Loucy (cell line): Measurements from ENCODE around the gene LPAR3.

Source experiments
- H2AFZ ChIP-seq: fragments of 200-600 bp; sonication (generic); 2 replicates; pipeline ENCODE4 v1.6.0; 2016; ENCODE audit warnings: antibody characterized with exemption, mild to moderate bottlenecking, low read length, moderate library complexity
- H3F3A ChIP-seq: fragments of 200-600 bp; 2 replicates; pipeline ENCODE4 v1.6.0; 2016; ENCODE audit warnings: antibody characterized with exemption, low read depth, mild to moderate bottlenecking
- H3K27me3 ChIP-seq: fragments of 200-600 bp; sonication (generic); 2 replicates; pipeline ENCODE4 v1.6.1; 2014; ENCODE audit warnings: low read length, mild to moderate bottlenecking; ENCODE audit not compliant: insufficient read depth, poor library complexity, severe bottlenecking
- H3K36me3 ChIP-seq: fragments of 200-600 bp; sonication (generic); 2 replicates; pipeline ENCODE4 v1.6.1; 2016; ENCODE audit warnings: low read length; ENCODE audit not compliant: insufficient read depth
- H3K4me1 ChIP-seq: fragments of 200-600 bp; sonication (generic); 2 replicates; pipeline ENCODE4 v1.5.1; 2014; ENCODE audit warnings: low read length, mild to moderate bottlenecking; ENCODE audit not compliant: insufficient read depth, poor library complexity, severe bottlenecking
- H3K4me2 ChIP-seq: fragments of 200-600 bp; sonication (generic); 2 replicates; pipeline ENCODE4 v1.6.0; 2014; ENCODE audit warnings: antibody characterized with exemption, low read length, low read depth, mild to moderate bottlenecking; ENCODE audit not compliant: poor library complexity, severe bottlenecking
- H3K4me3 ChIP-seq: fragments of 200-600 bp; sonication (generic); 2 replicates; pipeline ENCODE4 v1.5.1; 2014; ENCODE audit warnings: low read length, mild to moderate bottlenecking, mixed read lengths; ENCODE audit not compliant: poor library complexity, severe bottlenecking
- H3K79me2 ChIP-seq: fragments of 200-600 bp; sonication (generic); 2 replicates; pipeline ENCODE4 v1.6.1; 2014; ENCODE audit warnings: low read length; ENCODE audit not compliant: insufficient read depth
- H3K9ac ChIP-seq: fragments of 200-600 bp; sonication (generic); 2 replicates; pipeline ENCODE4 v1.6.0; 2014; ENCODE audit warnings: mild to moderate bottlenecking, low read depth, low read length, moderate library complexity; ENCODE audit not compliant: poor library complexity, severe bottlenecking
- H3K9me2 ChIP-seq: fragments of 200-600 bp; sonication (generic); replicated peaks from 2 replicates; pipeline ENCODE4 v1.6.1; 2016; ENCODE audit warnings: low read depth, low read length, mixed read lengths
- H3K9me3 ChIP-seq: fragments of 200-600 bp; sonication (generic); 2 replicates; pipeline ENCODE4 v1.6.1; 2014; ENCODE audit warnings: mild to moderate bottlenecking, antibody characterized with exemption, low read length, low read depth; ENCODE audit not compliant: insufficient read depth
- H4K20me1 ChIP-seq: fragments of 200-600 bp; sonication (generic); 2 replicates; pipeline ENCODE4 v1.6.0; 2014; ENCODE audit warnings: antibody characterized with exemption, low read length, mild to moderate bottlenecking; ENCODE audit not compliant: insufficient read depth, poor library complexity, severe bottlenecking
- EZH2phosphoT487 ChIP-seq: fragments of 200-600 bp; IDR thresholded peaks from 2 replicates; pipeline ENCODE4 v1.6.1; 2018; ENCODE audit warnings: antibody characterized with exemption, mild to moderate bottlenecking, moderate library complexity, borderline replicate concordance
- TF ChIP-seq, protein P1 (sequence below): fragments of 200-600 bp; sonication (generic); conservative IDR thresholded peaks from 2 replicates; pipeline ENCODE4 v1.5.1; 2014; ENCODE audit warnings: mild to moderate bottlenecking, antibody characterized with exemption, low read length

LPAR3 gene

DNA sequence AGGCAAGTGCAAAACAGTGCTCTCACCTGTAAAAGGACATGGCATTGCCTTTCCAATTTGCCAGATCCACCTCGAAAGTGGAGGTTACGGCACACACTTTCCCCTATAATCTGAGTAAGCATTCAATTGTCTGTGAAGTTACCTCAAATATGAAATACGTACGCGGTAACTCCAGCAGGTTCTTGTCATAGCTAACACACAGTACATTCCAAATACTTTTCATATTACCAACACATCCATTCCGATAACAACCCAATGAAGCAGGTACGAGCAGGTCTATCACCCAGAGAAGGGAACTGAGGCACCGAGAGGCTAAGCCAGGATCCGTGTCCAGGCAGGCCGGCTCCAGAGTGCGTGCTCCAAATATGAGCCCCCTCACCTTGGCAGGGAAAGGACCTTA is 46.8 kb upstream of the LPAR3 start:
- Histone ChIP-seq H3K4me1 (no peaks in the 10 kb centered on the region), H3K79me2 (no peaks in the 10 kb centered on the region)

DNA sequence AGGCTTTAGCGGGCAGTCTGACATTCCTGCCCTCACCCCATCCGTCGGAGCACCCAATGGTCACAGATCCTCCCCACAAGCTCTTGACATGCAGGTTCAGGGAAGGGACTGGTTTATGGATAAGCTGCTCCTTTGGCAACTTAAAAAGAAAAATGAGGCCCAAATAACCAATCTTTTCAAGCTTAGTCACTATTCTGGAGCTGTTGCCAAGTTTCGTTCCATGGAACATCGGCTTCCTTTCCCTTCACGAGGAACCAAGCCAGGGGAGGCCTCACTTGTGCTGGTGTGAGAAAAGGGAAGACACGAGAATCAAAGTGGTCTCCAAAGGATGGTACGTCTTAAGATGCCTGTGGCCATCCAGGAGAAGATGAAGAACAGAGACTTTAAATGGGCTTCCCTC is 46.1 kb upstream of the LPAR3 start:
- H3K4me2 ChIP-seq: no peak overlapping the region
- no peak overlapping the region for H3K4me3 ChIP-seq
- no peaks in the 10 kb centered on the region for H3K27me3 ChIP-seq
- H3K9ac ChIP-seq: no peak overlapping the region
- no peak overlapping the region for H2AFZ ChIP-seq
- H3K36me3 ChIP-seq: no peaks in the 10 kb centered on the region
- H3K79me2 ChIP-seq: no peaks in the 10 kb centered on the region
- no peaks in the 10 kb centered on the region for H3K4me1 ChIP-seq
- no peaks in the 10 kb centered on the region for H3K9me2 ChIP-seq
- TF ChIP-seq, protein P1, sequence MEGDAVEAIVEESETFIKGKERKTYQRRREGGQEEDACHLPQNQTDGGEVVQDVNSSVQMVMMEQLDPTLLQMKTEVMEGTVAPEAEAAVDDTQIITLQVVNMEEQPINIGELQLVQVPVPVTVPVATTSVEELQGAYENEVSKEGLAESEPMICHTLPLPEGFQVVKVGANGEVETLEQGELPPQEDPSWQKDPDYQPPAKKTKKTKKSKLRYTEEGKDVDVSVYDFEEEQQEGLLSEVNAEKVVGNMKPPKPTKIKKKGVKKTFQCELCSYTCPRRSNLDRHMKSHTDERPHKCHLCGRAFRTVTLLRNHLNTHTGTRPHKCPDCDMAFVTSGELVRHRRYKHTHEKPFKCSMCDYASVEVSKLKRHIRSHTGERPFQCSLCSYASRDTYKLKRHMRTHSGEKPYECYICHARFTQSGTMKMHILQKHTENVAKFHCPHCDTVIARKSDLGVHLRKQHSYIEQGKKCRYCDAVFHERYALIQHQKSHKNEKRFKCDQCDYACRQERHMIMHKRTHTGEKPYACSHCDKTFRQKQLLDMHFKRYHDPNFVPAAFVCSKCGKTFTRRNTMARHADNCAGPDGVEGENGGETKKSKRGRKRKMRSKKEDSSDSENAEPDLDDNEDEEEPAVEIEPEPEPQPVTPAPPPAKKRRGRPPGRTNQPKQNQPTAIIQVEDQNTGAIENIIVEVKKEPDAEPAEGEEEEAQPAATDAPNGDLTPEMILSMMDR: no peak
- no peak for TF ChIP-seq EZH2phosphoT487
- no peaks in the 10 kb centered on the region for H3K9me3 ChIP-seq
- no peaks in the 10 kb centered on the region for H4K20me1 ChIP-seq
- H3F3A ChIP-seq: no peaks in the 10 kb centered on the region

More for the DNA sequence above, 46.8 kb upstream of the LPAR3 start:
- no peaks in the 10 kb centered on the region for H3K36me3 ChIP-seq
- TF ChIP-seq EZH2phosphoT487: no peak
- TF ChIP-seq, protein P1: no peak
- no peaks in the 10 kb centered on the region for H3K27me3 ChIP-seq
- no peaks in the 10 kb centered on the region for H3K9me2 ChIP-seq
- H3F3A ChIP-seq: no peaks in the 10 kb centered on the region
- no peaks in the 10 kb centered on the region for H3K9me3 ChIP-seq
- H4K20me1 ChIP-seq: no peaks in the 10 kb centered on the region
- no peak overlapping the region for H3K4me3 ChIP-seq
- H3K4me2 ChIP-seq: no peak overlapping the region
- no peak overlapping the region for H2AFZ ChIP-seq
- H3K9ac ChIP-seq: no peak overlapping the region

DNA sequence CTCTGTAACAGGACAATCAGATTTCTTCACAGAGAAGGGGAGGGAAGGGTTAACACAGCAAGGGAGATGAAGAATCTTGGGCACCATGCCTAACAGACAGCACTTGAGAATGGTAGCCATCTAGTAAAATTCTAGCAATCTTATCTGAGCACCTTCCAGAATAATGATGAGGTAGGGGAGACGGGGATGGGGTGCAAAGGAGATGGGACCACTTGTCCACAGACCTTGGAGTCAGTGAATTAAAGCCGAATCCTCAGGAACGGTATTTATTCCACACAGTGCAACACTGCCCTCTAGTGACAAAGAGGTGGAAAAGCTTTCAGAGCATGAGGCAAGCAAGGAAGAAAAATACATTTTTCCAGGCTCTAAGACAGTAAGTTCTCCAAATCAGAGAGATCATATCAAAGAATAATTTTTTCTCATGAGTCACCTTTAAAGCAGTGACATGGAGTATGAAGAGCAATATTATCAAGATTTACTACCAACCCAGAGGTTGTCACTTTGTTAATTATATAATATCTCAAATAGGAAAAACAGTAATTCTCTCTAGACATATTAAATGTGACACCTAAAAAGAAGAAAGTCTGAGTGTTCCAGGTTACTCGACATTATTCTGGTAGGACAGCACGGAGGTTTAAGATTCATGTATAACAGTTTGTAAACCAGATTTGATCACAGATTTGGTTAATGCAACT is 43.3 kb upstream of the LPAR3 start:
- H3K79me2 ChIP-seq: no peaks in the 10 kb centered on the region
- no peaks in the 10 kb centered on the region for H3K4me1 ChIP-seq
- H3F3A ChIP-seq: no peaks in the 10 kb centered on the region
- H3K36me3 ChIP-seq: no peaks in the 10 kb centered on the region
- H3K4me2 ChIP-seq: peak overlapping the region; percentile 32
- no peak overlapping the region for H3K4me3 ChIP-seq
- no peaks in the 10 kb centered on the region for H3K27me3 ChIP-seq
- no peak overlapping the region for H3K9ac ChIP-seq
- H3K9me2 ChIP-seq: no peaks in the 10 kb centered on the region
- no peaks in the 10 kb centered on the region for H3K9me3 ChIP-seq
- no peaks in the 10 kb centered on the region for H4K20me1 ChIP-seq
- no peak overlapping the region for H2AFZ ChIP-seq
- TF ChIP-seq, protein P1: peak; percentile 90
- no peak for TF ChIP-seq EZH2phosphoT487
